Prostate gland (tissue), 2 donors: ENCODE measurements around the gene RNF39.

ENCODE experiments used
- CTCF ChIP-seq, 4 experiments: fragments of 200-600 bp in 2 of 4; fragments of 450-650 bp in 2 of 4; sonication (generic) in 2 of 4; IDR thresholded peaks; 1 replicate in 3 of 4; 2 replicates in 1 of 4; pipeline ENCODE4 v1.5.1; 2016 to 2019; ENCODE audit warnings: antibody characterized with exemption in 4 of 4, mild to moderate bottlenecking in 2 of 4, moderate library complexity in 2 of 4
- POLR2A ChIP-seq: fragments of 450-650 bp; IDR thresholded peaks from one replicate; pipeline ENCODE4 v1.6.1; 2016; ENCODE audit warnings: antibody characterized with exemption, mild to moderate bottlenecking

- TF ChIP-seq CTCF (IDR thresholded peaks at IDR 0.05), result no peak
- no peak for TF ChIP-seq POLR2A
Observed at GRCh38 chr6:30062471-30063178, 12.9 kb downstream of the RNF39 start.
